Spleen (tissue), 7 donors: ENCODE results near the gene LENEP.

ENCODE experiments used
- CTCF ChIP-seq, 11 experiments: fragments of 200-600 bp in 7 of 11; fragments of 450-650 bp in 4 of 11; sonication (generic) in 4 of 11; IDR thresholded peaks in 8 of 11; conservative IDR thresholded peaks in 3 of 11; 1 replicate in 7 of 11; 2 replicates in 4 of 11; pipeline versions ENCODE4 v1.4.0 to v1.8.0; 2016 to 2021; ENCODE audit warnings: antibody characterized with exemption in 11 of 11, inconsistent platforms in 4 of 11, mild to moderate bottlenecking in 1 of 11
- POLR2A ChIP-seq, 3 donors: fragments of 450-650 bp; IDR thresholded peaks; one replicate each; pipeline ENCODE4 v1.5.1; 2017; ENCODE audit warnings: antibody characterized with exemption in 3 of 3, mild to moderate bottlenecking in 1 of 3
- POLR2AphosphoS5 ChIP-seq, 3 donors: sonication (generic); formaldehyde crosslinking; IDR thresholded peaks; one replicate each; pipeline ENCODE4 v1.5.1; 2017; ENCODE audit warnings: antibody characterized with exemption in 3 of 3
- donor health status: DM: no; HTN: no; CAD: no; lungs with moderate emphysema.
- donor health status: DM: no; HTN: no; CAD: no.
- donor health status: DM: no; HTN: no; CAD: no.

GRCh38 chr1:155005076-155006011 is 12.0 kb downstream of the LENEP start:
- no peak for TF ChIP-seq CTCF (IDR thresholded peaks at IDR 0.05 in 8 of 11, conservative IDR thresholded peaks at IDR 0.05 in 3 of 11)
- TF ChIP-seq POLR2A (IDR thresholded peaks at IDR 0.05): no peak
- TF ChIP-seq POLR2AphosphoS5 (IDR thresholded peaks at IDR 0.05): peak; percentile 20 to 56 (median 42)
